ENCODE results near the gene PABPN1. TPM values are rescaled to one million over a fixed set of nuclear protein-coding genes. Genes with fewer than 3 reads are reported as not detected.

Gene PABPN1
- polyA plus RNA-seq, 2 of the 4 experiments (the other 2 are of a cell fraction), result 157 to 197 TPM

DNA sequence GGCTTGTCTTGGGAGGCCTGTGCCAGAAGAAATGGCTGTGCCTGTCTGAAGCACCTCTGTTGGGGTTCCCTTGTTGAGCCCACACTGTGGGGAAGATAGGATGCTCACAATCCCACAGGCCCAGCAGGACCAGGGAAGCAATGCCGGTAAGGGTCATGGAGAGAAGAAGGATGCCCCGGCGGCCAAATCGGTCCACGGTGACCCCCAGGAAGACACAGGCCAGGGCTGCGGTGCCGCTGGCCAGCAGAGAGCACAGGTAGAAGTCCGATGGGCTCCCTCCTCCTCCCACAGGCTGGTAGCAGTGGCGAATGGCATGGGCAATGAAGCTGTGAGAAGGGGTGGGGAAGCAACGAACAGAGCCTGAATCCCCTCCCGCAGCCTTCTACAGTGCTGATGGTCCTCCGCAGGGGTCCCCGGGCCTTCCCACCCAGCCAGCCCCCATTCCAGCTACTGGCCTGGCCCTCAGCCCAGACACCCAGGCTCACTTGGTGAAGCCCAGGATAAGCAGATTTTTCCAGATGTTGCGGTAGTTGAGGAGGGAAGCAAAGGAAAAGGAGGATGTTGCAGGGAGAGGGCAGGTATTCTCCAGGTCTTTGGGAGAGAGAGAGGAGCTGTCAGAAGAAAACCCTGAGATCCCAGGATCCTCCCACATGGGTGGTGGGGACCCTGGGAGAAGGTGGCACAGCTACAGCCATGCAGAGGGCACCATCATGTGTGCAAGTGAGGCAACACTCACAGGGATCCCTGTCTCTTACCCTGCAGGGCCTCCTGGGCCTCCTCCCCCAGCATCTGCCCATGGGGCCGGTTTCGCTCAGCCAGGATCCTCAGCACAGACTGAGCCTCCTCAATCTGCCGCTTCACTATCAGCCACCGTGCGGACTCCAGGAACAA is 26.4 kb downstream of the PABPN1 start:
- FAIRE-seq (no peak), ATAC-seq (no peak), DNase-seq (ENCODE audit: low read depth in 1 of 2, low spot score in 1 of 2) (no peak)
- Histone ChIP-seq H3K4me1 (no peaks in the 10 kb centered on the region), H3K4me2 (no peak overlapping the region), H3K4me3 (no peak overlapping the region), H3K27ac (no peak overlapping the region), H3K9me3 (no peaks in the 10 kb centered on the region)
- 83% methylated on average over 19 of the region's 19 CpGs for WGBS (ENCODE audit: missing lambda C conversion rate)
- TF ChIP-seq RCOR1 (IDR thresholded peaks at IDR 0.05; ENCODE audit: low read depth, low read length), result no peak
- no peak for TF ChIP-seq GATA3 (IDR thresholded peaks at IDR 0.05; ENCODE audit: borderline replicate concordance)
- ChIA-PET CTCF (interaction anchor here (0.7 to 2.2 kb wide), 5 partner anchors 11 to 21 kb away, joined by 3 to 6 read pairs (median 4); no protein-coding TSS in a partner anchor), POLR2A (no interaction called here)

- no peak for FAIRE-seq
- WGBS (ENCODE audit: missing lambda C conversion rate), result 75% methylated on average over 6 of the region's 6 CpGs
- CTCF ChIA-PET, result interaction anchor here (1.0 to 2.2 kb wide), 4 partner anchors 11 to 22 kb away, joined by 3 to 6 read pairs (median 4); no protein-coding TSS in a partner anchor
- Histone ChIP-seq H3K4me3 (no peak overlapping the region), H3K4me1 (0 out of 3 replicates have a peak, but pooled peaks cover 3% of the 10 kb centered on the region), H3K9me3 (no peaks in the 10 kb centered on the region), H3K27ac (no peak overlapping the region), H3K4me2 (no peak overlapping the region)
- TF ChIP-seq HDAC2 (IDR thresholded peaks at IDR 0.05) (no peak), BHLHE40 (IDR thresholded peaks at IDR 0.05; ENCODE audit: low read depth, low read length) (no peak), TFCP2L1 (CRISPR knock-in tag; IDR thresholded peaks at IDR 0.05) (no peak), JUNB (IDR thresholded peaks at IDR 0.05) (no peak), NFE2L2 (conservative IDR thresholded peaks at IDR 0.05; ENCODE audit: low read length) (no peak), CEBPB (IDR thresholded peaks at IDR 0.05) (no peak), MYC (IDR thresholded peaks at IDR 0.05; ENCODE audit: borderline replicate concordance, low read length) (no peak), FOSL2 (IDR thresholded peaks at IDR 0.05) (no peak), FOSL2 (CRISPR knock-in tag; IDR thresholded peaks at IDR 0.05) (no peak), ZFP36 (IDR thresholded peaks at IDR 0.05; ENCODE audit: borderline replicate concordance, partially characterized antibody) (no peak), JUN (IDR thresholded peaks at IDR 0.05) (no peak), KDM1A (IDR thresholded peaks at IDR 0.05; ENCODE audit: low read depth) (no peak), TP53 (CRISPR knock-in tag; IDR thresholded peaks at IDR 0.05) (no peak), ZC3H11A (IDR thresholded peaks at IDR 0.05) (no peak), ESRRA (IDR thresholded peaks at IDR 0.05; ENCODE audit: borderline replicate concordance, low read length) (no peak), EP300 (IDR thresholded peaks at IDR 0.05) (no peak), SREBF2 (IDR thresholded peaks at IDR 0.05) (no peak), CBX2 (IDR thresholded peaks at IDR 0.05; ENCODE audit: borderline replicate concordance, low read depth) (no peak)
- TF ChIP-seq, protein P1, sequence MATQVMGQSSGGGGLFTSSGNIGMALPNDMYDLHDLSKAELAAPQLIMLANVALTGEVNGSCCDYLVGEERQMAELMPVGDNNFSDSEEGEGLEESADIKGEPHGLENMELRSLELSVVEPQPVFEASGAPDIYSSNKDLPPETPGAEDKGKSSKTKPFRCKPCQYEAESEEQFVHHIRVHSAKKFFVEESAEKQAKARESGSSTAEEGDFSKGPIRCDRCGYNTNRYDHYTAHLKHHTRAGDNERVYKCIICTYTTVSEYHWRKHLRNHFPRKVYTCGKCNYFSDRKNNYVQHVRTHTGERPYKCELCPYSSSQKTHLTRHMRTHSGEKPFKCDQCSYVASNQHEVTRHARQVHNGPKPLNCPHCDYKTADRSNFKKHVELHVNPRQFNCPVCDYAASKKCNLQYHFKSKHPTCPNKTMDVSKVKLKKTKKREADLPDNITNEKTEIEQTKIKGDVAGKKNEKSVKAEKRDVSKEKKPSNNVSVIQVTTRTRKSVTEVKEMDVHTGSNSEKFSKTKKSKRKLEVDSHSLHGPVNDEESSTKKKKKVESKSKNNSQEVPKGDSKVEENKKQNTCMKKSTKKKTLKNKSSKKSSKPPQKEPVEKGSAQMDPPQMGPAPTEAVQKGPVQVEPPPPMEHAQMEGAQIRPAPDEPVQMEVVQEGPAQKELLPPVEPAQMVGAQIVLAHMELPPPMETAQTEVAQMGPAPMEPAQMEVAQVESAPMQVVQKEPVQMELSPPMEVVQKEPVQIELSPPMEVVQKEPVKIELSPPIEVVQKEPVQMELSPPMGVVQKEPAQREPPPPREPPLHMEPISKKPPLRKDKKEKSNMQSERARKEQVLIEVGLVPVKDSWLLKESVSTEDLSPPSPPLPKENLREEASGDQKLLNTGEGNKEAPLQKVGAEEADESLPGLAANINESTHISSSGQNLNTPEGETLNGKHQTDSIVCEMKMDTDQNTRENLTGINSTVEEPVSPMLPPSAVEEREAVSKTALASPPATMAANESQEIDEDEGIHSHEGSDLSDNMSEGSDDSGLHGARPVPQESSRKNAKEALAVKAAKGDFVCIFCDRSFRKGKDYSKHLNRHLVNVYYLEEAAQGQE (IDR thresholded peaks at IDR 0.05), result no peak
- POLR2A ChIA-PET, result no interaction called here
- DNase-seq (ENCODE audit: low read depth in 1 of 2, low spot score in 1 of 2), result no peak
- ATAC-seq, result no peak
These were observed 27.0 kb downstream of the PABPN1 start for GRCh38 chr14:23348297-23348655.
